Activated CD4-positive, alpha-beta T cell treated with anti-CD3 and anti-CD28 coated beads, Interleukin-2, Interleukin-4, amounts not matched to agents 100 ng/mL and 50 ng/mL, durations not matched to agents 16 hours and 8 hours (primary cell): ENCODE results near the gene AGK.
"Not testable (repeated sequence)": the region's sequence is repeated elsewhere in the genome, so short reads cannot be mapped to it uniquely, and the experiment has no call there.

Experiments used
- DNase-seq: peaks from one replicate; pipeline ENCODE4 v3.0.0-alpha.2; 2020; ENCODE audit warnings: low spot score

Gene AGK

GRCh38 chr7:141679014-141679413 is 127.8 kb downstream of the AGK start:
- peak; percentile 50 for DNase-seq

- DNase-seq, result no peak
Measured at GRCh38 chr7:141685285-141686023, 134.2 kb downstream of the AGK start.

GRCh38 chr7:141686074-141686473 is 134.9 kb downstream of the AGK start:
- no peak for DNase-seq

DNA sequence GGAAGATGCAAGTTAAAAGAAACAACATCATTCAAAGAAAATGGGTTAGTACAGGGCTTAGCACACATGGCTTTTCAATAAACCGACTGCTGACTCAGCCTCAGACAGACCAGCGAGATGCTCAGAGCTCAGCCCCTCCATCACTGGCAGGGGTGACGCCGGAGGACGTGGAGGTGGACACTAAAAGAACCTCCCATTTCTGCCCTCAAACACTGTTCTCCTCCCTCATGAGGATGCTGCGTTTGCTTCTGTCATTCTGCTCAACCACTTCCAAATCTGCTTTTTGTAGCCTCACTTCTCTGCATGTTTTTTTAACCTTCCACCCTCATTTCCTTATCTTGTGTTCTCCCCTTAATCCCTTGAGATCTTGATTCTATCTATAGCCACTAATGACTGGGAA is 135.5 kb downstream of the AGK start:
- no peak for DNase-seq

DNA sequence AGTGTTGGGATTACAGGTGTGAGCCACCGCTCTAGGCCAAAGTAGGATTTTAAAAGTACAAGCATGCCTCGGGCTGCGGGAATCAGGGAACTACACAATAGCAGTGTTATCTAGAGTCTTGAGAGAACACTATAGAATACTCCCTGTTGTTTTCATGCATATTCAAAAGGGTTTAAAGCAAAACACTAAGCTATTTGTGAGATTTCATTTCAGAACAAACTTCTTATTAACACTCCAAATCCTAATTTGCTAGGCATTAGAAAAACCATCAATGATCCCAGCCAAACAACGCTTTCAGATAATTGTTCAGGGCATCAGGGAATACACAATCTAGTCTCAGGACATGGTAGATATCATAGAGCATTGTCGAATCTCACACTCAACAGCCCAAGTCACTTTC is 136.8 kb downstream of the AGK start:
- DNase-seq, result no peak

- not testable (repeated sequence) for DNase-seq
Measured at GRCh38 chr7:141689072-141689825, 138.0 kb downstream of the AGK start.

DNA sequence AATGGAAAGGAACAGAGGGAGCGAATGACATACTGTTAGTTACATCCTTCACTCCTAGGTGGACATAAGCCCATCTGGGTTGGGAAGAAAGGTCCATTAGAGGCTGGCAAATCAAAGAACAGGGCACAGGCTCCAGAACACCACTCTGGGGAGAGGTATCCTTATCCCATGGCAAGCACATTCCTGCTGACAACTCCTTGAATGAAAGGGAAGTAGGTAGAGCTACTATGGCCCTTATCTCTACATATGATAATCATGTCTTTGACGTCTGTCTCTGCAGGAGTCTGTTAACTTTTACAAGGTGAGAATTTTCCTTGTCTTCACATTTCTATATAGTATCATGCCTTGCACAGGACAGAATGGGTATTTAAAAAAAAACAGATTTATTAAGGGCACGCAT is 140.3 kb downstream of the AGK start:
- DNase-seq, result no peak

- DNase-seq, result no peak
Measured at GRCh38 chr7:141691961-141692360, 140.8 kb downstream of the AGK start.

DNA sequence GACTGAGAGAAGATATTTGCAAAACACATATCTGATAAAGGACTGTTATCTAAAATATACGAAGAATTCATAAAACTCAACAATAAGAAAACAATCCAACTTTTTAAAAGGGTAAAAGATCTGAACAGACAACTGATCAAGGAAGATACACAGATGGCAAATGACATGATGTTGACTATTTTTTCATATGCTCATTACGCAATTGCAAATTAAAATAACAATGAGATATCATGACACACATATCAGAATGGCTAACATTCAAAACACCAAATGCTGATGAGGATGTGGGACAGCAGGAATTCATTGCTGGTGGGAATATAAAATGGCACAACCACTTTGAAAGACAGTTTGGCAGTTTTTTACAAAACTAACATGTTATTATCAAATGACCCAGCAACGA is 141.9 kb downstream of the AGK start:
- DNase-seq, result no peak

DNA sequence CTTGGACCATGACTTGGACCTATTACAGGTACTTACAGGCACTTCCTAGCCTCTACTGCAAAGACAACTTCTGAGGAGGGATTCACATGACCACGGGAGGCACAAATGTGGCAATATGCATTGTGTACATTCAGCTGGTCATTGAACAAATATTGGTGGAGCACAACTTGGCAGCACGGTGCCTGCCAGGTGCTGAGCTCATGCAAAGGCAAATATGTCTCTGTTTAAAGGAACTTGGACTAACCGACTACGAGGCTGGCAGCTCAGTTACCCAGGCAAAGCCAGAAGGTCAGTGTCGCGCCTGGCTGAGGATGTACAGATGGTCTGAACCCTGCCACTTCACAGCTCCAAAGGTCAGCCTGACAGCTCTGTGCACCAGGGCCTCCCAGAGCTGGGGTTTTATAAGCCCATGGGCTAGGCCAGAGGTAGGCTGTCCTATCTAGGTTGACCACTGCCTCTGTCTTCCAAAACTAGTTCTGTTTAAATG is 144.6 kb downstream of the AGK start:
- no peak for DNase-seq

DNA sequence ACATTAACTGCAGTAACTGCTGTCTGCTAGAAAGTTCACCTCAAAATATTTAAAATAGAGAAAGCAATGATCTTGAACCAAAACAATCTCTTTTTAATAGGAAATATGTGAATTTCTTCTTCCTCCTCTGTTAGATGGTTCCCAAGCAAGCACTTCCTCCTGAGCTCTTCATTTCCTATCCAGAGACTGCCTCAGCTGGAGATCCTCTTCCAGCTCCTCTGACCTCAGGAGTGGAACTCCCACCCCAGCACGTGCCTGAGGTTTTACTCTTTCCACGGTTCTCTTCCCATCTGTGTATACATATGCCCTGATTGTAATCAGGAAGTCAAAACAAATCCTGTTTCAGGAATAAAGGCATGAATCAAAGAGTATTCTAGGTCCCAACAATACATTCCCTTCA is 145.1 kb downstream of the AGK start:
- DNase-seq, result no peak

- no peak for DNase-seq
Measured at GRCh38 chr7:141697211-141697871, 146.1 kb downstream of the AGK start.

DNA sequence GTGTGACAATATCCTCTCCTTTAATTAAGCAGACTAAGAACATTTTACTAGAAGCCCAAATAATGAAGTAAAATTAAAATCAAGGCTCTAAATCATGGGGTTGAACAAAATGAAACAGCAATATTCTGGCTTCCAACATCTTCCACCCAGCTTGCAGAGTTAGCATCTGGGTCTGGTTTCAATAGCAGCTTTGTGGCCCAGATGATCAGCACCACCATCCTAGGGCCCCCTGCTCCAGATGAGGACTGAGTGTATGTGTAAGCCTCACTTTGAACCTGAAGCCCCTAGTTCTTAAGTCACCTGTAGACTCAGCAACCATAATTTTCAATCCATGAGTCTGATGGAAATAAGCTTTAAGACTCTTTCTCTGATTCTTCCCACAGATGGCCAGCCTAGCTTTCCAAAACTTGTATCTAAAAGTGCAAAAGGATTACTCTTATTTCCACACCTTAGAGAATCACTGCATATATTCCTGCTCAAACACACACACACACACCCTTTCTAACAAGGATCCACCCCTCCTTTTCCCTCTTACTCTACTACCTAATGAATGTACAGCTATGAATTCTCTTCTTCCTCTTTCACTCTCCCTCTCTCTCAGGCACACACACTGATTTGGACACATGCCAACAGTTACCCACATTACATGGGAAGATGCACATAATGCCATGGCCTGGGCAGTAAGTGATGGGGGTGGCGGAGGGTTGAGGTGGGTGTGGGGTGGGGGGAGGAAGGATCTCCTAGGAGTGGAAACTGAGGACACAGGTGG is 147.2 kb downstream of the AGK start:
- DNase-seq, result no peak

DNA sequence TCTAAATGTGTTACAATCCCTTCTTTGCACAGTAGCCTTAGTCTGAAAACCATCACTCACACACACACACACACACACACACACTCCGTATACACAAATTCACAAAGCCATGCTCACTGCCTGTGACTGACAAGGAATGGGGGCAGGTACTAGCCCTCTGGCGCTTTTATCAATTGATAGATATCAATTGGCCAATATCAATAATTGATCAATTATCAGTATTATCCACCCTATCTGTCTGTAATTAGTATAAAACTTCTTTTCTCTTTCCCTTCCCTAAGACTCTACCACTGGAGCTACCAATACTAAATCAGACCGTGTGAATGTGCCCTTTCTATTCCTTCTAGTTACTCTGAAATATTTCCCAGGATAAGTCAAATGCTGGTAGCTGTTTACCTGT is 148.7 kb downstream of the AGK start:
- DNase-seq, result no peak

DNA sequence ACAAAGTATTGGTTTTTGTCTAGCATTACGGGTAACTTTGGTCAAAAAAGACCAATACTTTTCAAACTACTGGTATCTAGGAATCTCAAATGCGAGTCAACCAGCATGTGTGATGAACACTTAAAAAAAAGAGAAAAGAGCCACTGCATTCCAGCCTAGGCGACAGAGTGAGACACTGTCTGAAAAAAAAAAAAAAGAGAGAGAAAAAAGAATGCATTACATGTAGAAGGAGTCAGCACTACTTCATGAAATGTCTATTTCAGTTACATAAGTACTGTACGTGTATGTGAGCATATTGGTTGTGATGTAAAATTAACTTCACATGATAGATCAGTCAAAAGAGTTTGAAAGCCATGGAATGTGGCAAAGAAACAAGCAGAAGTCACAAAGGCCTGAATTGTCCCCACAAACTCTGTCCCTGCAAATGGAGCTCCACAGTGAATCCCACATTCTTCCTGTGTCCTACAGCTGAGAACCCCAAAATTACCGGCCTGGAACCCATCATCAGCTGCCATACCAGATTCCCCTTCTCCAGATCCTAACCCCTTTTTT is 149.2 kb downstream of the AGK start:
- DNase-seq, result no peak

DNA sequence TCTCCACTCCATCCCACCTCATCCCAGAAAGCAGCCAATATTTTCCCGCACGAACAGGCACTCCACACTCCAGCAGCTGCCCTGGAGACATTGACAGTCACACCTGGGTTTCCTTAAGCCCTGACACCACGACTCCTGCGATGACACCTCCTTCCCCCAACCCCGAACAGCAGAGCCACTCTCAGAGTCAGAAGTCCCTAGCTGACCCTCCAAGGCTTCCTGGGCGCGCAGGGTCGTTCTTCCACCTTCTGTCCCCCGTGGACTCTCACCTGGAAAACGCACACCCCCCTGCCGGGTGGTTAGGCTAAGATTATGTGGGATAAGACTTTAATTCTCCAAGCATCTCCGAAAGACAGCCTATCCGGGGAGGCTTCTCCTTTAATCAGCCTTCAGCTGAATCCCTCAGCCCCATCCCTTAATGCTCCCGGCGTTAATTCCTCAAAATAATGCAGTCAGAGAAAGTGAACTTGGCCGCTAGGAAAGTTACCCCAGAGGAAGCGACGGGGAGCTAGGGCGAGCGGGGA is 149.7 kb downstream of the AGK start:
- DNase-seq, result no peak

DNA sequence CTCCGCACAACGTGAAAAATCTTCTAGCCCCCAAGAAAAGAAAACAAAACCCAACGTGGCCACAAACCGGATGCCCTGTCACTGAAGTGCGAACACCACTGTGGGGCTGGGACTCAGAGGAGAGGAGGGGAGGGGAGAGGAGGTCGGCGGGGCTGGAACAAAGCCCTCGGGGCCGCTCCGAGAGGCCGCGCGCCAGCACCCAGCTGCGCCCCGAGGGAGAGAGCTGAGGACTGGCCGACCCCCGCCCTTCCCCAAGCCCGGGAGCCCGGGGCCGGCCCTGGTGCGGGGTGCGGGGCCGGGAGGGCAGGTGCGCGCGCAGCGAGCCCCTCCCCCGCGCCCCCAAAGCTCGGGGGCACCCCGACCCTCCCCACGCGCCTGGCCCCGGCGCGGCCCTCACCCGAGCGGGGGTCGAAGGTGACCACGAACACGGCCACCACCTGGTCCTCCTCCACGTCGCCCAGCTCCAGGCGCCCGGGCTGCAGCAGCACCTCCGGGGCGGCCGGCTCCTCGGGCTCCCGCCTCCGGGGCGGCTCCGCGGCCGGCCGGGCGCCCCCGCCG is 150.4 kb downstream of the AGK start:
- peak; percentile 64 for DNase-seq

DNA sequence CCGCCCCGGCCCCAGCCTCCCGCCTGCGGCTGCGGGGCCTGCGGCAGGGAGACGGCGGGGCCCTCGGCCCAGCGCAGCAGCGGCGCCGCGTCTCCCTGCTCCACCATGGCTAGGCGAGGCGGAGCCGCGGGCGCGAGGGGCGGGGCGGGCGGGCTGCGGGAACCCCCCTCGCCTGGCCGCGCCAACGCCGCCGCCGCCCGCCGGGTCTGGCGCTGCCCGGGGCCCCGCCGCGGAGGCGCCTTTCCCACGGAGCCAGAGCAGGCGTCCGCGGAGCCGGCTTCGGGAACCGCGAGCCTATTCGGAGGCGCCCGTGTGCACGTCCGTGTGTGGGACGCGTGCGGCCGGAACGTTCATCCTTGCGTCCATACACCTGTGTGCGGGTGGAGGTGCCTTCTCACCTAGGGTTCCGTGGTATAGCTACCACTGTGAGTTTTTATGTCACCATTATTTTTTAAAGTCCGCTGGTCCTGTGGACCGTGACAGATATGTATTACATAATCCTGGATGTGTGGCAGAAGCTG is 150.9 kb downstream of the AGK start, which contains the start of gene DENND11:
DENND11 (minus strand) TSS at position 120 of the 521 bp plus-strand sequence; CDS start at position 107, 13 bp downstream.
- DNase-seq, result peak; percentile 9

GRCh38 chr7:141702892-141703291 is 151.7 kb downstream of the AGK start:
- no peak for DNase-seq

DNA sequence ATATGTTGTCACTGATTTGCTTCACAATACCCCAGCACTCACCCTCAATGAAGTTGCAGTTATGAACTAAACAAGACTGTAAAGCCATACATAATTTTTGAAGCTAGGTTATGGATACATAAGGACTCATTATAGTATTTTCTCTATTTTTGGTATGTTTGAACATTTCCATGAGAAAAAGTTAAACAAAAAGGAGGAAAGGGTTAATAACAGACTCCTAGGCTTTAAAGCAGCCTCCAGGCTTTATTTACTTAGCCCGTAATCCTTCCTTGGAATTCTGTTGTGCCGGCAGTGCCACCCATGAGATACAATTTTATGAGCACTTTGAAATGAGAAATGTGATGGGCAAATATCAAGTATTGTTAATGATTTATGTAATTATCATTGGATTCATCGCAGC is 152.9 kb downstream of the AGK start:
- no peak for DNase-seq

DNA sequence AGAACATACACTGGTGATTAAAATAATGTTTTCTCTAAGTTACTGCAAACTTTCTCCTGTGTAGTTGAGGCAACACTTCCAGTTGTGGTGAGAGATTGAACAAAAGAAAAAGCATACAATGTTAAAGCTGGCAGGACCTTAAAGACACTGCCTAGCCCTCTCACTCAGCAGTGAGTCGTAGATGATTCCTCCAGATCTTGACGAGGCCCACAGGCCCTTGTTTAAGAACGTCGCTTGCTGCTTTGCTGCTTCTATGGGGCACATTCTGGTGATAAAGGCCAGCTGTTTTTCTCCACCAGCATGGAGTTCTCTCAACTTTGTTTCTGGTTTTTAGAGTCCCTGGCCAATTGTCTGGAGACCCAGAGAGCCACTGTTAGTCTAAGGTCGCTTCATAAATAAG is 153.5 kb downstream of the AGK start:
- no peak for DNase-seq
